Heart left ventricle (tissue), 16 donors: Measurements from ENCODE around the gene UBE2F. TPM values are rescaled to one million over a fixed set of nuclear protein-coding genes. Genes with fewer than 3 reads are reported as not detected.
"Not testable (repeated sequence)": the region's sequence is repeated elsewhere in the genome, so short reads cannot be mapped to it uniquely, and the experiment has no call there.

Experiments
- ATAC-seq, 4 donors: fragments of 200-7000 bp; cut with Tn5 transposase; one replicate each; pipeline ENCODE4 v1.9.1; 2020 to 2022; ENCODE audit warnings: moderate library complexity in 4 of 4, mild to moderate bottlenecking in 3 of 4, moderate number of reproducible peaks in 1 of 4
- DNase-seq, 5 donors: peaks; one replicate each; pipeline ENCODE4 v3.0.0-alpha.2; 2020
- H3K27ac ChIP-seq, 12 donors: fragments of 200-600 bp; sonication (generic) in 4 of 12; one replicate each; pipeline versions ENCODE4 v1.5.0 to v1.8.0; 2016 to 2022; ENCODE audit warnings: mild to moderate bottlenecking in 2 of 12
- H3K27me3 ChIP-seq, 9 donors: fragments of 200-600 bp; sonication (generic) in 2 of 9; one replicate each; pipeline versions ENCODE4 v1.5.1 to v1.8.0; 2016 to 2022; ENCODE audit warnings: mild to moderate bottlenecking in 3 of 9
- H3K36me3 ChIP-seq, 9 donors: fragments of 200-600 bp; sonication (generic) in 2 of 9; one replicate each; pipeline versions ENCODE4 v1.5.0 to v1.8.0; 2018 to 2022; ENCODE audit warnings: mild to moderate bottlenecking in 2 of 9
- H3K4me1 ChIP-seq, 12 donors: fragments of 200-600 bp; sonication (generic) in 4 of 12; one replicate each; pipeline versions ENCODE4 v1.5.0 to v1.8.0; 2016 to 2022; ENCODE audit warnings: mild to moderate bottlenecking in 3 of 12
- H3K4me3 ChIP-seq, 12 donors: fragments of 200-600 bp; sonication (generic) in 4 of 12; one replicate each; pipeline versions ENCODE4 v1.5.0 to v1.8.0; 2017 to 2022; ENCODE audit warnings: mild to moderate bottlenecking in 9 of 12, moderate library complexity in 4 of 12
- H3K9me3 ChIP-seq, 12 donors: fragments of 200-600 bp; sonication (generic) in 4 of 12; one replicate each; pipeline versions ENCODE4 v1.5.0 to v1.8.0; 2016 to 2022; ENCODE audit warnings: mild to moderate bottlenecking in 1 of 12
- POLR2A ChIP-seq, 2 donors: fragments of 450-650 bp; IDR thresholded peaks; one replicate each; pipeline ENCODE4 v1.6.1; 2017; ENCODE audit warnings: antibody characterized with exemption in 2 of 2, mild to moderate bottlenecking in 2 of 2, moderate library complexity in 2 of 2
- WGBS, 4 donors: extraction: QIAGEN DNeasy Blood & Tissue Kit in 2 of 4; methylation state at CpG; one replicate each; pipeline versions ENCODE4 v1.1.5 to v1.1.7; 2013 to 2018; 5-methylcytosine and 5-hydroxymethylcytosine counted together
- intact Hi-C, 10 donors: fragments of 100-400 bp; cut with DNase I; formaldehyde crosslinking; loops; one replicate each; pipeline versions ENCODE4 v1.11.1 to v1.14.2; 2022
- polyA plus RNA-seq, 2 donors: library from polyadenylated mRNA; stranded (reverse); fragments of 200-250 nt; gene quantifications; one replicate each; pipeline ENCODE4 v1.2.3, GENCODE V29; 2013
- total RNA-seq, 9 donors: library from RNA; depleted of rRNA in 2 of 9; stranded (reverse); fragments of >200 nt in 2 of 9; fragmentation: NEBNext Ultra II Directional in 3 of 9; extraction: Animal tissue kit (Norgen Biotek cat#: 25700) in 3 of 9; gene quantifications; one replicate each; pipeline versions ENCODE4 v1.1.0 to v1.2.4, GENCODE V29; 2016 to 2023
- TF ChIP-seq, protein P1 (sequence below), 12 donors: fragments of 200-600 bp; sonication (generic) in 4 of 12; IDR thresholded peaks; one replicate each; pipeline versions ENCODE4 v1.5.0 to v1.8.0; 2018 to 2022; ENCODE audit warnings: antibody characterized with exemption in 12 of 12, mild to moderate bottlenecking in 5 of 12
- donor health status: ischemic (EF 13 %, LVEDD 7.1; RV severe dilation, severe dysfunction).
- donor health status: healthy with polysubstance abuse.
- donor health status: DM: no; HTN: yes; CAD: no.
- donor health status: DM: no; HTN: no; CAD: no.
- donor health status: ischemic (EF 25% LVEDD 6.9; RV normal size, moderate dysfunction).
- donor health status: ischemic (EF 25% LVEDD 5.7; RV mildly dilated, moderate dysfunction).
- donor health status: healthy.
- donor health status: DM: yes; HTN: yes; CAD: no.
- donor health status: ischemic (EF 35%, LVEDD 5.7; RV mildly dilated, moderate dysfunction).
- donor health status: nonischemic (EF 11% LVEDD 7.7; RV severe dilation, severe dysfunction).
- donor health status: DM: yes; HTN: yes; CAD: no.
- donor health status: PGD.
- donor health status: ischemic (EF 29% LVEDD 5.4; RV normal size, mild dysfunction).
- donor health status: nonischemic (EF 23%, LVEDD 6.1; RV moderate dilation, normal function).

Gene UBE2F
- total and polyA plus RNA-seq, 11 donors: 54.2 to 83.4 (median 60.6) TPM

- Histone ChIP-seq H3K4me1 (peaks cover 0 to 13% (median 7%) of the 10 kb centered on the region in 12 donors), H3K9me3 (no peaks in the 10 kb centered on the region), H3K27ac (no peak overlapping the region), H3K36me3 (no peaks in the 10 kb centered on the region), H3K4me3 (no peak overlapping the region), H3K27me3 (no peaks in the 10 kb centered on the region)
- ATAC-seq (no peak), DNase-seq (no peak)
- intact Hi-C loops: no loop called here
- TF ChIP-seq, protein P1, sequence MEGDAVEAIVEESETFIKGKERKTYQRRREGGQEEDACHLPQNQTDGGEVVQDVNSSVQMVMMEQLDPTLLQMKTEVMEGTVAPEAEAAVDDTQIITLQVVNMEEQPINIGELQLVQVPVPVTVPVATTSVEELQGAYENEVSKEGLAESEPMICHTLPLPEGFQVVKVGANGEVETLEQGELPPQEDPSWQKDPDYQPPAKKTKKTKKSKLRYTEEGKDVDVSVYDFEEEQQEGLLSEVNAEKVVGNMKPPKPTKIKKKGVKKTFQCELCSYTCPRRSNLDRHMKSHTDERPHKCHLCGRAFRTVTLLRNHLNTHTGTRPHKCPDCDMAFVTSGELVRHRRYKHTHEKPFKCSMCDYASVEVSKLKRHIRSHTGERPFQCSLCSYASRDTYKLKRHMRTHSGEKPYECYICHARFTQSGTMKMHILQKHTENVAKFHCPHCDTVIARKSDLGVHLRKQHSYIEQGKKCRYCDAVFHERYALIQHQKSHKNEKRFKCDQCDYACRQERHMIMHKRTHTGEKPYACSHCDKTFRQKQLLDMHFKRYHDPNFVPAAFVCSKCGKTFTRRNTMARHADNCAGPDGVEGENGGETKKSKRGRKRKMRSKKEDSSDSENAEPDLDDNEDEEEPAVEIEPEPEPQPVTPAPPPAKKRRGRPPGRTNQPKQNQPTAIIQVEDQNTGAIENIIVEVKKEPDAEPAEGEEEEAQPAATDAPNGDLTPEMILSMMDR (IDR thresholded peaks at IDR 0.05): no peak
- no peak for TF ChIP-seq POLR2A (IDR thresholded peaks at IDR 0.05)
- 49 to 61% (median 56%) methylated on average over 3 of the region's 3 CpGs for WGBS, 4 donors
Measured at GRCh38 chr2:238055841-238056240, 89.0 kb downstream of the UBE2F start.

- intact Hi-C loops, H3K27ac ChIP-seq, H3K27me3 ChIP-seq, H3K9me3 ChIP-seq, H3K36me3 ChIP-seq, H3K4me3 ChIP-seq, DNase-seq, ATAC-seq: not testable (repeated sequence)
- 86 to 92% (median 87%) methylated on average over 31 to 44 of the region's 44 CpGs for WGBS, 4 donors
- H3K4me1 ChIP-seq: peaks cover 0 to 22% (median 14%) of the 10 kb centered on the region in 12 donors
Measured at GRCh38 chr2:238057696-238058575, 91.1 kb downstream of the UBE2F start.

- Histone ChIP-seq H3K4me3 (peak overlapping the region in 8 of 12 donors; percentile 64 to 95 (median 88)), H3K27me3 (no peaks in the 10 kb centered on the region), H3K9me3 (no peaks in the 10 kb centered on the region), H3K4me1 (peaks cover 0 to 22% (median 14%) of the 10 kb centered on the region in 12 donors), H3K27ac (no peak overlapping the region), H3K36me3 (peaks cover 0 to 4% (median 3%) of the 10 kb centered on the region in 9 donors)
- 66 to 77% (median 70%) methylated on average over 3 of the region's 3 CpGs for WGBS, 4 donors
- intact Hi-C loops: no loop called here
- no peak for TF ChIP-seq POLR2A (IDR thresholded peaks at IDR 0.05)
- TF ChIP-seq, protein P1 (IDR thresholded peaks at IDR 0.05): no peak
- no peak for DNase-seq
- ATAC-seq: no peak
Measured at GRCh38 chr2:238059505-238059904, 92.7 kb downstream of the UBE2F start.

DNA sequence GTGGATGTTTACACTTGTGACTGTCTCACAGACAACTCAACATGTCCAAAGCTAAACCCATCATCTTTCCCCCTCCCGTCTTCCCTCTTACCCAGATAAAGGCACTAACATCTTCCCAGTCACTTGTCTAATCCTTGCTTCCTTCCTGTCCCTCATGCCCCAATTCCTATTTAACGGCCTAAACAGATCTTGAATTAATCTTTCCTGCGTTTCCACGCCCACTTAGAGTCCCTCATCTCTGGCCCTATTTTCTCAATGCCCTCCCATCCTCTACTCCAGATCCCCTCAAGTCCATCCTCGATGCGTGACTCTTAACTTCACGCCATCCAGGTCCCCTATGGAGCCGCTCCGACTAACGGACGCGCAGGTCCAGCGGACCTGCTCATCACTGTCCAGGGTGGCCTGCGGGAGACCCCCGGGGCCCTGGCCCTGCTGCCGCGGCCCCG lies 93.3 kb downstream of the UBE2F start:
- no peaks in the 10 kb centered on the region for H3K9me3 ChIP-seq
- H3K27ac ChIP-seq: peak overlapping the region; percentile 69 to 95 (median 88)
- intact Hi-C loops: loop anchor here in 7 of 10 donors (2.0 to 10.0 kb wide), 6 partner anchors 77 to 225 kb away; partner anchors contain the start of genes UBE2F (in 5 of the 7), KLHL30 (in 1 of the 7), PER2 (in 1 of the 7) and RAMP1 (in 1 of the 7)
- DNase-seq (no peak), ATAC-seq (no peak)
- WGBS, 4 donors: 1% methylated on average over 13 to 18 of the region's 18 CpGs
- peaks cover 0 to 22% (median 14%) of the 10 kb centered on the region in 12 donors for H3K4me1 ChIP-seq
- TF ChIP-seq POLR2A (IDR thresholded peaks at IDR 0.05): no peak
- H3K27me3 ChIP-seq: no peaks in the 10 kb centered on the region
- peak overlapping the region; percentile 64 to 95 (median 88) for H3K4me3 ChIP-seq
- H3K36me3 ChIP-seq: peaks cover 0 to 10% (median 8%) of the 10 kb centered on the region in 9 donors
